ENCODE results near the gene RASAL2. TPM values are rescaled to one million over a fixed set of nuclear protein-coding genes. Genes with fewer than 3 reads are reported as not detected.

Gene RASAL2
- total RNA-seq, 1 donor from 2014 or later = 18.3 TPM

DNA sequence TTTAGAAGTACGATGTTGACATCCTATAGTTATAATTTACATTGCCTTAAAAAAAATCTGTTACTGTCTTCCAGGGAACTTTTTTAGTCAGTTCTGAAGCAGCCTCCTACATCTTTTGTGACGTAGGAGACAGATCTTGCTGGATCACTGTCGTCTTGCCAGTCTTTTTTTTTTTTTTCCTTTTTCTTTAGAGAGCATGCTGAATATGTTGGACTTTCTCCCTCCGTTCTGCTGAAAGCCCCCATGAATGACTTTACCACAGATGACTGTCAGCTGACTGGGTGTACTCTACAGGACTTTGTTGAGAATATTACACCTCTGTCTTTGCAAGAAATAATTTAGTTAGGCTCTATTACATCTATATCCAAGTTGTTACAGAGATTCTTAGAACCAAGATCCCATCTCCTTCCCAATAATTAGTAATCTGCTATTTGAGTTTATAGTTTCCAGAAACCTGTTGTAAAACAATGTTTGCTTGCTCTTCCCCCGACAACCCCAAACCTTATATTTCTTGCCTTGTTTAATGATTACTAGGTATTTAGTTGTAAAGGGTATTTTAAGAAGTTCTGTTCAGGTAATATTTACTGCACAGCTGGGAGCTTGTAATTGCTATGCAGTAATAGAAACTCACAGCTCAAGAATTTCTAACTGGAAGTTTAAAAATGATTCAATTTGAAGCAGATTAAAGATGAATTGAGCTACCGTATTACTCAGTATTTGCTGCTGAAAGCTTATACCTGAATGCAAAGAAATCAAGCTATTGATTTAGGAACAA lies 61.8 kb downstream of the RASAL2 start:
- no peak overlapping the region for H2AFZ ChIP-seq (replicated peaks)
- H4K20me1 ChIP-seq (ENCODE audit: low read depth) = peaks cover 6% of the 10 kb centered on the region
- H3F3A ChIP-seq (ENCODE audit: low read depth) = no peaks in the 10 kb centered on the region
- no peaks in the 10 kb centered on the region for H3K27me3 ChIP-seq
- Mint-ChIP-seq H3K4me1 (peaks cover 6% of the 10 kb centered on the region), H3K27ac (no peak overlapping the region), H3K4me3 (no peak overlapping the region), H3K36me3 (peaks cover 4% of the 10 kb centered on the region), H3K27me3 (ENCODE audit: insufficient read depth, low read depth) (peaks cover 2% of the 10 kb centered on the region), H3K9me3 (peaks cover 4% of the 10 kb centered on the region)
- DNase-seq (ENCODE audit: low spot score) = no peak
- H3K9me3 ChIP-seq (ENCODE audit: low read depth) = no peaks in the 10 kb centered on the region
- H3K4me3 ChIP-seq = no peak overlapping the region
- no peak overlapping the region for H3K27ac ChIP-seq
- no peaks in the 10 kb centered on the region for H3K4me1 ChIP-seq
- H3K79me2 ChIP-seq (ENCODE audit: low read depth) = peaks cover 36% of the 10 kb centered on the region
- TF ChIP-seq EZH2phosphoT487 (IDR thresholded peaks at IDR 0.05) (no peak), EZH2 (IDR thresholded peaks at IDR 0.05) (no peak)
- TF ChIP-seq, protein P1, sequence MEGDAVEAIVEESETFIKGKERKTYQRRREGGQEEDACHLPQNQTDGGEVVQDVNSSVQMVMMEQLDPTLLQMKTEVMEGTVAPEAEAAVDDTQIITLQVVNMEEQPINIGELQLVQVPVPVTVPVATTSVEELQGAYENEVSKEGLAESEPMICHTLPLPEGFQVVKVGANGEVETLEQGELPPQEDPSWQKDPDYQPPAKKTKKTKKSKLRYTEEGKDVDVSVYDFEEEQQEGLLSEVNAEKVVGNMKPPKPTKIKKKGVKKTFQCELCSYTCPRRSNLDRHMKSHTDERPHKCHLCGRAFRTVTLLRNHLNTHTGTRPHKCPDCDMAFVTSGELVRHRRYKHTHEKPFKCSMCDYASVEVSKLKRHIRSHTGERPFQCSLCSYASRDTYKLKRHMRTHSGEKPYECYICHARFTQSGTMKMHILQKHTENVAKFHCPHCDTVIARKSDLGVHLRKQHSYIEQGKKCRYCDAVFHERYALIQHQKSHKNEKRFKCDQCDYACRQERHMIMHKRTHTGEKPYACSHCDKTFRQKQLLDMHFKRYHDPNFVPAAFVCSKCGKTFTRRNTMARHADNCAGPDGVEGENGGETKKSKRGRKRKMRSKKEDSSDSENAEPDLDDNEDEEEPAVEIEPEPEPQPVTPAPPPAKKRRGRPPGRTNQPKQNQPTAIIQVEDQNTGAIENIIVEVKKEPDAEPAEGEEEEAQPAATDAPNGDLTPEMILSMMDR (IDR thresholded peaks at IDR 0.05) = no peak
- H3K9ac ChIP-seq = no peak overlapping the region
- no peaks in the 10 kb centered on the region for H3K36me3 ChIP-seq
- H3K4me2 ChIP-seq = no peak overlapping the region

DNA sequence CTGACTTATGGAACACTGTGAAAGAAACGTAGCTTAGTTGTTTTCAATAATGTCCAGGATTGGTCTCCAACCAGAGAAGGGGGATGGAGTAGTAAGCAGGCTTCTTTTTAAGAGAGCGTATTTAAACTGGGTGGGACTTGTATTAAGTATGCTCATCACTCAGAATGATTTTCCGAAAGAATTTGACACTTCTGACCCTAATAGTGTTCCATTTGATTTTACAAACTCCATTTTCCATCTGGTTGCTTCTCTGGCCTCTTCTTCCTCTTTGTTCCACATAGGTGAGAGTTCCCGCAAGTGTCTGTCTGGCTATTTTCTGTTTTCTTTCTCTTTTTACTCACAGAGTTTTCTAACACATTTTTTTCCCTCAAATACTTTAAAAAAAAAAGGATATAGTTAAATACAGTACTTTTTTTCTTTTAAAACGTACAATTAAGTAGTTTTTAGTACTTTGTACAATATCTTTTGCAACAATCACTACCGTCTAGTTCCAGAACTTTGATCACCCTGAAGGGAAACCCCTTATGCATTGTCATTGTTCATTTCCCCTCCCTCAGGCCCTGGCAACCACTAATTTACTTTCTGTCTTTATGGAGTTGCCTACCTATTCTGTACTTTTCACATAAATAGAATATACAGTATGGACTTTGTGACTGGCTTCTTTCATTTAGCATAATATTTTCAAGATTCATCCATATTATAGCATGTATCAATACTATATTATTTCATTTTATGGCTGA lies 67.0 kb downstream of the RASAL2 start:
- Mint-ChIP-seq H3K36me3 (no peaks in the 10 kb centered on the region), H3K4me3 (no peak overlapping the region), H3K4me1 (peaks cover under 1% of the 10 kb centered on the region), H3K27me3 (ENCODE audit: insufficient read depth, low read depth) (no peaks in the 10 kb centered on the region), H3K27ac (no peak overlapping the region), H3K9me3 (peaks cover 2% of the 10 kb centered on the region)
- H3K9ac ChIP-seq = no peak overlapping the region
- H4K20me1 ChIP-seq (ENCODE audit: low read depth) = no peaks in the 10 kb centered on the region
- H3K79me2 ChIP-seq (ENCODE audit: low read depth) = peaks cover 24% of the 10 kb centered on the region
- no peak overlapping the region for H2AFZ ChIP-seq (replicated peaks)
- TF ChIP-seq, protein P1 (IDR thresholded peaks at IDR 0.05) = no peak
- TF ChIP-seq EZH2phosphoT487 (IDR thresholded peaks at IDR 0.05) (no peak), EZH2 (IDR thresholded peaks at IDR 0.05) (no peak)
- H3K4me2 ChIP-seq = no peak overlapping the region
- no peaks in the 10 kb centered on the region for H3K9me3 ChIP-seq (ENCODE audit: low read depth)
- H3K36me3 ChIP-seq = no peaks in the 10 kb centered on the region
- no peaks in the 10 kb centered on the region for H3K4me1 ChIP-seq
- DNase-seq (ENCODE audit: low spot score) = no peak
- no peaks in the 10 kb centered on the region for H3K27me3 ChIP-seq
- H3K4me3 ChIP-seq = no peak overlapping the region
- no peak overlapping the region for H3K27ac ChIP-seq
- no peaks in the 10 kb centered on the region for H3F3A ChIP-seq (ENCODE audit: low read depth)

- no peak overlapping the region for H3K4me2 ChIP-seq
- Mint-ChIP-seq H3K36me3 (no peaks in the 10 kb centered on the region), H3K4me3 (no peak overlapping the region), H3K27ac (no peak overlapping the region), H3K4me1 (no peaks in the 10 kb centered on the region), H3K27me3 (ENCODE audit: insufficient read depth, low read depth) (no peaks in the 10 kb centered on the region), H3K9me3 (peaks cover 2% of the 10 kb centered on the region)
- H3K9ac ChIP-seq = no peak overlapping the region
- no peaks in the 10 kb centered on the region for H3F3A ChIP-seq (ENCODE audit: low read depth)
- peaks cover 24% of the 10 kb centered on the region for H3K79me2 ChIP-seq (ENCODE audit: low read depth)
- H3K9me3 ChIP-seq (ENCODE audit: low read depth) = no peaks in the 10 kb centered on the region
- no peaks in the 10 kb centered on the region for H3K4me1 ChIP-seq
- no peaks in the 10 kb centered on the region for H4K20me1 ChIP-seq (ENCODE audit: low read depth)
- TF ChIP-seq EZH2phosphoT487 (IDR thresholded peaks at IDR 0.05) (no peak), EZH2 (IDR thresholded peaks at IDR 0.05) (no peak)
- TF ChIP-seq, protein P1 (IDR thresholded peaks at IDR 0.05) = no peak
- no peak overlapping the region for H3K27ac ChIP-seq
- H3K27me3 ChIP-seq = no peaks in the 10 kb centered on the region
- no peak for DNase-seq (ENCODE audit: low spot score)
- no peak overlapping the region for H3K4me3 ChIP-seq
- no peak overlapping the region for H2AFZ ChIP-seq (replicated peaks)
- no peaks in the 10 kb centered on the region for H3K36me3 ChIP-seq
Measured at GRCh38 chr1:178161516-178161915, 67.6 kb downstream of the RASAL2 start.

Measured in neural progenitor cell (in vitro differentiated cells).